ENCODE data around the gene RGS6. TPM values are rescaled to one million over a fixed set of nuclear protein-coding genes. Genes with fewer than 3 reads are reported as not detected.
"Not testable (repeated sequence)": the region's sequence is repeated elsewhere in the genome, so short reads cannot be mapped to it uniquely, and the experiment has no call there.

The RGS6 gene
- total RNA-seq (0.69 TPM), polyA plus RNA-seq (1 to 10 TPM in 2 of 4 donors, under 1 TPM in 2; 0.13 to 1.5 (median 0.63) TPM)

GRCh38 chr14:71932229-71932981, at the start of gene RGS6:
TSS of gene RGS6 (plus strand) at chr14:71932429.
- Histone ChIP-seq H3K27ac (ENCODE audit: insufficient read depth, low read length, poor library complexity, severe bottlenecking) (no peak within 1 kb of the TSS), H3K4me3 (ENCODE audit: low read depth, low read length) (no peak within 1 kb of the TSS), H3K4me1 (ENCODE audit: control insufficient read depth, insufficient read depth, low read length, poor library complexity, severe bottlenecking) (peaks cover 5% of the 10 kb centered on the region), H3K36me3 (ENCODE audit: control insufficient read depth, insufficient read depth, low read length) (no peaks in the 10 kb centered on the region), H3K27me3 (ENCODE audit: control insufficient read depth, insufficient read depth, low read length) (peaks cover 40% of the 10 kb centered on the region), H3K9me3 (ENCODE audit: control insufficient read depth in 2 of 2, low read length in 2 of 2) (no peaks in the 10 kb centered on the region)
- Mint-ChIP-seq H3K9me3 (peaks cover 0 to 3% (median 0%) of the 10 kb centered on the region in 7 donors), H3K4me3 (peak within 1 kb of the TSS; percentile 22 to 77 (median 56)), H3K27ac (no peak within 1 kb of the TSS), H3K27me3 (peaks cover 82% of the 10 kb centered on the region), H3K4me1 (peaks cover 0 to 23% (median 6%) of the 10 kb centered on the region in 4 donors), H3K36me3 (no peaks in the 10 kb centered on the region)
- DNase-seq (peak in 1 of 3 donors; percentile 38), ATAC-seq (ENCODE audit: low read depth in 2 of 2) (no peak)

- H3K4me1 Mint-ChIP-seq: no peaks in the 10 kb centered on the region
- H3K27me3 ChIP-seq (ENCODE audit: control insufficient read depth, insufficient read depth, low read length): peaks cover 10% of the 10 kb centered on the region
- peaks cover 0 to 6% of the 10 kb centered on the region in 2 experiments for H3K9me3 ChIP-seq (ENCODE audit: control insufficient read depth in 2 of 2, low read length in 2 of 2)
- H3K36me3 Mint-ChIP-seq: no peaks in the 10 kb centered on the region
- peaks cover 2 to 25% (median 4%) of the 10 kb centered on the region in 7 donors for H3K9me3 Mint-ChIP-seq
- H3K4me1 ChIP-seq (ENCODE audit: control insufficient read depth, insufficient read depth, low read length, poor library complexity, severe bottlenecking): no peaks in the 10 kb centered on the region
- no peak for DNase-seq
- no peak for ATAC-seq (ENCODE audit: low read depth in 2 of 2)
- H3K27ac Mint-ChIP-seq: no peak overlapping the region
- H3K27ac ChIP-seq (ENCODE audit: insufficient read depth, low read length, poor library complexity, severe bottlenecking): no peak overlapping the region
- peaks cover 23% of the 10 kb centered on the region for H3K27me3 Mint-ChIP-seq
- H3K4me3 ChIP-seq (ENCODE audit: low read depth, low read length): no peak overlapping the region
- no peak overlapping the region for H3K4me3 Mint-ChIP-seq
- H3K36me3 ChIP-seq (ENCODE audit: control insufficient read depth, insufficient read depth, low read length): no peaks in the 10 kb centered on the region
These were observed 49.1 kb upstream of the RGS6 start for GRCh38 chr14:71883094-71883493.

DNA sequence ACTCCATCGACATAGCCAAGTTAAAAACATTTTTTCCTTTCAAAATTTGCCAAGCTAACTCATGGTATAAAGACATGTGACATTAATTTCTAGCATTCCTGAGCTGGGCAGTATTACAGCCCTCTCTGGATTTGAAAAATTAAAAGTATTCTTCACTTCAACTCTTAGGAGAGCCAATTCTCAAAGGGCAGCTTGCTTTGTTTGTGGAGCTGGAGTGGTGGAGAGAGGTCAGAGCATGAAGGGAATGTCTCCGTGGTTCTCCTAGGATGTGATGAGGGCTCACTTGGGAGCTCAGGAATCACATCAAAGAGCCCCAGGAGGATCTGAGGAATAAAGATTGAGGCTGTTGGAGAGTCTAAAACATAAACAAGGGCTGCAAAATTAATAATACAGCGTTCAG, 46.9 kb upstream of the RGS6 start:
- Histone ChIP-seq H3K27me3 (ENCODE audit: control insufficient read depth, insufficient read depth, low read length) (peaks cover 10% of the 10 kb centered on the region), H3K36me3 (ENCODE audit: control insufficient read depth, insufficient read depth, low read length) (no peaks in the 10 kb centered on the region), H3K4me1 (ENCODE audit: control insufficient read depth, insufficient read depth, low read length, poor library complexity, severe bottlenecking) (no peaks in the 10 kb centered on the region), H3K27ac (ENCODE audit: insufficient read depth, low read length, poor library complexity, severe bottlenecking) (no peak overlapping the region), H3K4me3 (ENCODE audit: low read depth, low read length) (no peak overlapping the region), H3K9me3 (ENCODE audit: control insufficient read depth in 2 of 2, low read length in 2 of 2) (peaks cover 0 to 6% of the 10 kb centered on the region in 2 experiments)
- Mint-ChIP-seq H3K4me3 (no peak overlapping the region), H3K27me3 (peaks cover 32% of the 10 kb centered on the region), H3K27ac (no peak overlapping the region), H3K9me3 (peaks cover 0 to 21% (median 4%) of the 10 kb centered on the region in 7 donors), H3K4me1 (no peaks in the 10 kb centered on the region), H3K36me3 (no peaks in the 10 kb centered on the region)
- no peak for ATAC-seq (ENCODE audit: low read depth in 2 of 2)
- no peak for DNase-seq

DNA sequence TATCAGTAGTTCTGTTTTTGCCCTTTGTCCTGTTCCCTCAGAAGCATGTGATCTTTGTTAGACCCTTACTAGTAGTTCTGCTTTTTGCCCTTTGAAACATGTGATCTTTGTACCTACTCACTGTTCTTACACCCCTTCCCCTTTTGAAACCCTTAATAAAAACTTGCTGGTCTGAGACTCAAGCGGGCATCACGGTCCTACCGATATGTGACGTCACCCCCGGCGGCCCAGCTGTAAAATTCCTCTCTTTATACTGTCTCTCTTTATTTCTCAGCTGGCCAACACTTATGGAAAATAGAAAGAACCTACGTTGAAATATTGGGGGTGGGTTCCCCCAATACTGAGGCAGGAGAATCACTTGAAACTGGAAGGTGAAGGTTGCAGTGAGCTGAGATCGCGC, 44.4 kb upstream of the RGS6 start:
- not testable (repeated sequence) for H3K9me3 ChIP-seq (ENCODE audit: control insufficient read depth in 2 of 2, low read length in 2 of 2); H3K4me3 Mint-ChIP-seq; H3K27ac Mint-ChIP-seq; H3K27me3 ChIP-seq (ENCODE audit: control insufficient read depth, insufficient read depth, low read length); H3K4me1 Mint-ChIP-seq; H3K36me3 ChIP-seq (ENCODE audit: control insufficient read depth, insufficient read depth, low read length); H3K27ac ChIP-seq (ENCODE audit: insufficient read depth, low read length, poor library complexity, severe bottlenecking); H3K4me3 ChIP-seq (ENCODE audit: low read depth, low read length); H3K4me1 ChIP-seq (ENCODE audit: control insufficient read depth, insufficient read depth, low read length, poor library complexity, severe bottlenecking); ATAC-seq (ENCODE audit: low read depth in 2 of 2); H3K36me3 Mint-ChIP-seq; DNase-seq
- Mint-ChIP-seq H3K9me3 (peaks cover 0 to 21% (median 4%) of the 10 kb centered on the region in 7 donors), H3K27me3 (peaks cover 30% of the 10 kb centered on the region)

DNA sequence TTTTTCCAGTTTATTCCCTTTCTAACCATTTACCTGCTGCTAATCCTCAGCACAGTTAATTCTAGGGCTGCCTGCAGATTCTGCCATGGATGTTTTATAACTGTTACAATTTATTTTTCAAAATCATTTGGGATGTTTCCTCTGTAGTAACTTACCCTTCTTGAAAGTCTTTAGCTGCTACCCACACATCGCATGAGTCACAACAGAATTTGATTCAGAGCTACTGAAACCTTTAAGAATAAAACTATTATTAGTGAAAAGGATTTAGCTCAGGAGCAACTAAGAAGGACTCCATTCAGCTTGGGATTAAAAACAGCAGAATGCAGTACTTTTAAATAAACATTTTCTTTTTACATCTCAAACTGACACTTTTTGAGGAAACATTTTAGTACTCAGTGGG, 41.7 kb upstream of the RGS6 start:
- Mint-ChIP-seq H3K4me3 (no peak overlapping the region), H3K36me3 (no peaks in the 10 kb centered on the region), H3K4me1 (no peaks in the 10 kb centered on the region), H3K27ac (no peak overlapping the region), H3K27me3 (peaks cover 37% of the 10 kb centered on the region), H3K9me3 (peaks cover 0 to 21% (median 4%) of the 10 kb centered on the region in 7 donors)
- no peak overlapping the region for H3K27ac ChIP-seq (ENCODE audit: insufficient read depth, low read length, poor library complexity, severe bottlenecking)
- no peaks in the 10 kb centered on the region for H3K36me3 ChIP-seq (ENCODE audit: control insufficient read depth, insufficient read depth, low read length)
- no peak overlapping the region for H3K4me3 ChIP-seq (ENCODE audit: low read depth, low read length)
- H3K9me3 ChIP-seq (ENCODE audit: control insufficient read depth in 2 of 2, low read length in 2 of 2): peaks cover 0 to 6% of the 10 kb centered on the region in 2 experiments
- ATAC-seq (ENCODE audit: low read depth in 2 of 2): no peak
- no peaks in the 10 kb centered on the region for H3K4me1 ChIP-seq (ENCODE audit: control insufficient read depth, insufficient read depth, low read length, poor library complexity, severe bottlenecking)
- no peak for DNase-seq
- H3K27me3 ChIP-seq (ENCODE audit: control insufficient read depth, insufficient read depth, low read length): peaks cover 7% of the 10 kb centered on the region

GRCh38 chr14:71891185-71891584, 41.0 kb upstream of the RGS6 start:
- Histone ChIP-seq H3K9me3 (ENCODE audit: control insufficient read depth in 2 of 2, low read length in 2 of 2) (peaks cover 0 to 4% of the 10 kb centered on the region in 2 experiments), H3K4me1 (ENCODE audit: control insufficient read depth, insufficient read depth, low read length, poor library complexity, severe bottlenecking) (no peaks in the 10 kb centered on the region), H3K27me3 (ENCODE audit: control insufficient read depth, insufficient read depth, low read length) (peaks cover 5% of the 10 kb centered on the region), H3K4me3 (ENCODE audit: low read depth, low read length) (no peak overlapping the region), H3K27ac (ENCODE audit: insufficient read depth, low read length, poor library complexity, severe bottlenecking) (no peak overlapping the region), H3K36me3 (ENCODE audit: control insufficient read depth, insufficient read depth, low read length) (no peaks in the 10 kb centered on the region)
- peaks cover 37% of the 10 kb centered on the region for H3K27me3 Mint-ChIP-seq
- ATAC-seq (ENCODE audit: low read depth in 2 of 2) (no peak), DNase-seq (no peak)
- H3K36me3 Mint-ChIP-seq: no peaks in the 10 kb centered on the region
- H3K4me3 Mint-ChIP-seq: no peak overlapping the region
- peaks cover 0 to 21% (median 4%) of the 10 kb centered on the region in 7 donors for H3K9me3 Mint-ChIP-seq
- no peaks in the 10 kb centered on the region for H3K4me1 Mint-ChIP-seq
- no peak overlapping the region for H3K27ac Mint-ChIP-seq

- H3K4me3 ChIP-seq (ENCODE audit: low read depth, low read length): no peak overlapping the region
- Mint-ChIP-seq H3K36me3 (no peaks in the 10 kb centered on the region), H3K4me1 (no peaks in the 10 kb centered on the region), H3K27me3 (peaks cover 37% of the 10 kb centered on the region), H3K4me3 (no peak overlapping the region), H3K9me3 (peaks cover 0 to 21% (median 4%) of the 10 kb centered on the region in 7 donors), H3K27ac (no peak overlapping the region)
- no peaks in the 10 kb centered on the region for H3K9me3 ChIP-seq (ENCODE audit: control insufficient read depth in 2 of 2, low read length in 2 of 2)
- H3K36me3 ChIP-seq (ENCODE audit: control insufficient read depth, insufficient read depth, low read length): no peaks in the 10 kb centered on the region
- no peak for ATAC-seq (ENCODE audit: low read depth in 2 of 2)
- H3K4me1 ChIP-seq (ENCODE audit: control insufficient read depth, insufficient read depth, low read length, poor library complexity, severe bottlenecking): no peaks in the 10 kb centered on the region
- H3K27ac ChIP-seq (ENCODE audit: insufficient read depth, low read length, poor library complexity, severe bottlenecking): no peak overlapping the region
- no peak for DNase-seq
- H3K27me3 ChIP-seq (ENCODE audit: control insufficient read depth, insufficient read depth, low read length): peaks cover 5% of the 10 kb centered on the region
These were observed 40.3 kb upstream of the RGS6 start for GRCh38 chr14:71891970-71892369.

GRCh38 chr14:71905031-71905430, 27.2 kb upstream of the RGS6 start:
- Histone ChIP-seq H3K4me1 (ENCODE audit: control insufficient read depth, insufficient read depth, low read length, poor library complexity, severe bottlenecking) (no peaks in the 10 kb centered on the region), H3K4me3 (ENCODE audit: low read depth, low read length) (no peak overlapping the region), H3K27ac (ENCODE audit: insufficient read depth, low read length, poor library complexity, severe bottlenecking) (no peak overlapping the region), H3K9me3 (ENCODE audit: control insufficient read depth in 2 of 2, low read length in 2 of 2) (peaks cover 0 to under 1% of the 10 kb centered on the region in 2 experiments), H3K27me3 (ENCODE audit: control insufficient read depth, insufficient read depth, low read length) (peaks cover 19% of the 10 kb centered on the region), H3K36me3 (ENCODE audit: control insufficient read depth, insufficient read depth, low read length) (no peaks in the 10 kb centered on the region)
- H3K4me1 Mint-ChIP-seq: no peaks in the 10 kb centered on the region
- no peak overlapping the region for H3K4me3 Mint-ChIP-seq
- no peak for ATAC-seq (ENCODE audit: low read depth in 2 of 2)
- peaks cover 27% of the 10 kb centered on the region for H3K27me3 Mint-ChIP-seq
- no peak overlapping the region for H3K27ac Mint-ChIP-seq
- no peak for DNase-seq
- no peaks in the 10 kb centered on the region for H3K36me3 Mint-ChIP-seq
- peaks cover 0 to 6% (median 2%) of the 10 kb centered on the region in 7 donors for H3K9me3 Mint-ChIP-seq
